ENCODE data around the gene GLRX5.
A peak's percentile ranks its signal among the peaks of the same experiment; 100 is the strongest.

The GLRX5 gene

GRCh38 chr14:95543021-95543420 is 8.2 kb downstream of the GLRX5 start:
- TF ChIP-seq CTCF (IDR thresholded peaks at IDR 0.05; ENCODE audit: low read depth, low read length) = no peak
- TF ChIP-seq MAX (IDR thresholded peaks at IDR 0.05; ENCODE audit: low read depth, low read length) = no peak
- TF ChIP-seq POLR2A (IDR thresholded peaks at IDR 0.05; ENCODE audit: extremely low read depth, insufficient read length) = no peak
- TF ChIP-seq MYC (IDR thresholded peaks at IDR 0.05; ENCODE audit: low read depth, low read length) = no peak
- no peak overlapping the region for H3K4me3 ChIP-seq (ENCODE audit: low read depth, low read length)
- DNase-seq (ENCODE audit: low read depth) = no peak

GRCh38 chr14:95544588-95544987 is 9.7 kb downstream of the GLRX5 start:
- no peak for DNase-seq (ENCODE audit: low read depth)
- no peak for TF ChIP-seq POLR2A (IDR thresholded peaks at IDR 0.05; ENCODE audit: extremely low read depth, insufficient read length)
- no peak for TF ChIP-seq MYC (IDR thresholded peaks at IDR 0.05; ENCODE audit: low read depth, low read length)
- no peak for TF ChIP-seq MAX (IDR thresholded peaks at IDR 0.05; ENCODE audit: low read depth, low read length)
- TF ChIP-seq CTCF (IDR thresholded peaks at IDR 0.05; ENCODE audit: low read depth, low read length) = no peak
- no peak overlapping the region for H3K4me3 ChIP-seq (ENCODE audit: low read depth, low read length)

- peak; percentile 34 for DNase-seq (ENCODE audit: low read depth)
- TF ChIP-seq CTCF (IDR thresholded peaks at IDR 0.05; ENCODE audit: low read depth, low read length) = no peak
- TF ChIP-seq MYC (IDR thresholded peaks at IDR 0.05; ENCODE audit: low read depth, low read length) = no peak
- no peak for TF ChIP-seq MAX (IDR thresholded peaks at IDR 0.05; ENCODE audit: low read depth, low read length)
- no peak for TF ChIP-seq POLR2A (IDR thresholded peaks at IDR 0.05; ENCODE audit: extremely low read depth, insufficient read length)
These were observed 10.8 kb downstream of the GLRX5 start for GRCh38 chr14:95545515-95546168.

GRCh38 chr14:95547272-95547625 is 12.4 kb downstream of the GLRX5 start:
- DNase-seq (ENCODE audit: low read depth) = no peak
- TF ChIP-seq MYC (IDR thresholded peaks at IDR 0.05; ENCODE audit: low read depth, low read length) = no peak
- TF ChIP-seq CTCF (IDR thresholded peaks at IDR 0.05; ENCODE audit: low read depth, low read length) = no peak
- TF ChIP-seq MAX (IDR thresholded peaks at IDR 0.05; ENCODE audit: low read depth, low read length) = no peak
- no peak for TF ChIP-seq POLR2A (IDR thresholded peaks at IDR 0.05; ENCODE audit: extremely low read depth, insufficient read length)
- no peak overlapping the region for H3K4me3 ChIP-seq (ENCODE audit: low read depth, low read length)

More at GRCh38 chr14:95545515-95546168, 10.8 kb downstream of the GLRX5 start:
- H3K4me3 ChIP-seq (ENCODE audit: low read depth, low read length) = no peak overlapping the region

GRCh38 chr14:95547626-95548327 is 12.9 kb downstream of the GLRX5 start:
- no peak for DNase-seq (ENCODE audit: low read depth)
- no peak overlapping the region for H3K4me3 ChIP-seq (ENCODE audit: low read depth, low read length)
- TF ChIP-seq POLR2A (IDR thresholded peaks at IDR 0.05; ENCODE audit: extremely low read depth, insufficient read length) = no peak
- no peak for TF ChIP-seq MYC (IDR thresholded peaks at IDR 0.05; ENCODE audit: low read depth, low read length)
- no peak for TF ChIP-seq MAX (IDR thresholded peaks at IDR 0.05; ENCODE audit: low read depth, low read length)

- no peak overlapping the region for H3K4me3 ChIP-seq (ENCODE audit: low read depth, low read length)
- TF ChIP-seq MYC (IDR thresholded peaks at IDR 0.05; ENCODE audit: low read depth, low read length) = no peak
- TF ChIP-seq POLR2A (IDR thresholded peaks at IDR 0.05; ENCODE audit: extremely low read depth, insufficient read length) = no peak
- no peak for TF ChIP-seq CTCF (IDR thresholded peaks at IDR 0.05; ENCODE audit: low read depth, low read length)
- no peak for TF ChIP-seq MAX (IDR thresholded peaks at IDR 0.05; ENCODE audit: low read depth, low read length)
- DNase-seq (ENCODE audit: low read depth) = no peak
These were observed 13.6 kb downstream of the GLRX5 start for GRCh38 chr14:95548328-95548929.

Data from NB4 (cell line).